NCI-H2171 treated with DMSO at 0.1 percent for 48 hours (cell line): Measurements from ENCODE around the gene AQP10.
"Not testable (repeated sequence)": the region's sequence is repeated elsewhere in the genome, so short reads cannot be mapped to it uniquely, and the experiment has no call there.

Experiments used
- DNase-seq: peaks from one replicate; lab custom pipeline; 2025; lab: John Stamatoyannopoulos, UW

The AQP10 gene

GRCh38 chr1:154344977-154345837, 24.3 kb downstream of the AQP10 start:
- no peak for DNase-seq

- DNase-seq: no peak
These were observed 25.5 kb downstream of the AQP10 start for GRCh38 chr1:154346276-154346917.

GRCh38 chr1:154347961-154348360, 27.1 kb downstream of the AQP10 start:
- no peak for DNase-seq

GRCh38 chr1:154348429-154349076, 27.7 kb downstream of the AQP10 start:
- DNase-seq: peak; percentile 11

GRCh38 chr1:154349121-154349520, 28.2 kb downstream of the AQP10 start:
- peak; percentile 15 for DNase-seq

- DNase-seq: peak; percentile 42
These were observed 29.5 kb downstream of the AQP10 start for GRCh38 chr1:154350383-154350782.

- DNase-seq: peak; percentile 91
These were observed 30.6 kb downstream of the AQP10 start for GRCh38 chr1:154351363-154352068.

GRCh38 chr1:154352245-154352580, 31.3 kb downstream of the AQP10 start:
- DNase-seq: no peak

GRCh38 chr1:154352581-154353459, 31.9 kb downstream of the AQP10 start:
- DNase-seq: peak; percentile 88

- DNase-seq: peak; percentile 27
These were observed 32.6 kb downstream of the AQP10 start for GRCh38 chr1:154353460-154353904.

- no peak for DNase-seq
These were observed 33.1 kb downstream of the AQP10 start for GRCh38 chr1:154353966-154354365.

GRCh38 chr1:154358519-154358918, 37.6 kb downstream of the AQP10 start:
- no peak for DNase-seq

GRCh38 chr1:154360288-154360687, 39.4 kb downstream of the AQP10 start:
- no peak for DNase-seq

GRCh38 chr1:154360881-154361280, 40.0 kb downstream of the AQP10 start:
- DNase-seq: not testable (repeated sequence)

- no peak for DNase-seq
These were observed 40.5 kb downstream of the AQP10 start for GRCh38 chr1:154361357-154361756.

GRCh38 chr1:154371436-154371835, 50.5 kb downstream of the AQP10 start:
- no peak for DNase-seq

GRCh38 chr1:154373777-154374357, 53.0 kb downstream of the AQP10 start:
- not testable (repeated sequence) for DNase-seq
